Smooth muscle cell (in vitro differentiated cells): ENCODE data around the gene SUMO3. TPM values are rescaled to one million over a fixed set of nuclear protein-coding genes. Genes with fewer than 3 reads are reported as not detected.

Experiments used
- DNase-seq: peaks from one replicate; lab custom pipeline; 2025; ENCODE audit not compliant: unreplicated experiment; lab: John Stamatoyannopoulos, UW
- H2AFZ ChIP-seq: fragments of 200-600 bp; sonication (generic); 2 replicates; pipeline ENCODE4 v1.6.0; 2016; ENCODE audit warnings: antibody characterized with exemption, low read depth, mild to moderate bottlenecking
- H3F3A ChIP-seq: fragments of 200-600 bp; sonication (generic); 2 replicates; pipeline ENCODE4 v1.6.0; 2017; ENCODE audit warnings: antibody characterized with exemption, low read depth
- H3K27ac ChIP-seq: fragments of 200-600 bp; sonication (generic); 2 replicates; pipeline ENCODE4 v1.5.1; 2016; ENCODE audit warnings: low read depth, mild to moderate bottlenecking
- H3K27me3 ChIP-seq: fragments of 200-600 bp; sonication (generic); 2 replicates; pipeline ENCODE4 v1.6.1; 2016; ENCODE audit warnings: low read depth, mild to moderate bottlenecking
- H3K36me3 ChIP-seq: fragments of 200-600 bp; sonication (generic); 2 replicates; pipeline ENCODE4 v1.5.1; 2016; ENCODE audit warnings: low read depth
- H3K4me1 ChIP-seq: fragments of 200-600 bp; sonication (generic); 2 replicates; pipeline ENCODE4 v1.5.1; 2016; ENCODE audit warnings: low read depth
- H3K4me2 ChIP-seq: fragments of 200-600 bp; sonication (generic); 2 replicates; pipeline ENCODE4 v1.6.0; 2016; ENCODE audit warnings: mild to moderate bottlenecking
- H3K4me3 ChIP-seq: fragments of 200-600 bp; sonication (generic); 2 replicates; pipeline ENCODE4 v1.5.1; 2016; ENCODE audit warnings: mild to moderate bottlenecking
- H3K79me2 ChIP-seq: fragments of 200-600 bp; sonication (generic); 2 replicates; pipeline ENCODE4 v1.6.0; 2016; ENCODE audit warnings: low read depth, mild to moderate bottlenecking
- H3K9ac ChIP-seq: fragments of 200-600 bp; sonication (generic); 2 replicates; pipeline ENCODE4 v1.6.0; 2016; ENCODE audit warnings: low read depth
- H3K9me3 ChIP-seq: fragments of 200-600 bp; sonication (generic); replicated peaks from 2 replicates; pipeline ENCODE4 v1.5.1; 2016; ENCODE audit warnings: low read depth
- H4K20me1 ChIP-seq: fragments of 200-600 bp; sonication (generic); 2 replicates; pipeline ENCODE4 v1.6.0; 2016; ENCODE audit warnings: low read depth
- CTCF ChIP-seq: fragments of 200-600 bp; sonication (generic); IDR thresholded peaks from 2 replicates; pipeline ENCODE4 v1.5.1; 2017; ENCODE audit warnings: borderline replicate concordance, mild to moderate bottlenecking, antibody characterized with exemption; ENCODE audit not compliant: insufficient read depth, poor library complexity, severe bottlenecking
- WGBS: methylation state at CpG from one replicate; pipeline ENCODE4 v1.1.7; 2016; ENCODE audit warnings: low lambda C conversion rate; 5-methylcytosine and 5-hydroxymethylcytosine counted together
- polyA plus RNA-seq: library from polyadenylated mRNA; unstranded; fragments of >200 nt; fragmentation: Nextera tagmentation; extraction: Ambion mirVana; gene quantifications from 2 replicates; pipeline ENCODE4 v1.2.1, GENCODE V29; 2016
- total RNA-seq: library from RNA; depleted of rRNA; stranded (reverse); fragments of >200 nt; gene quantifications from 2 replicates; pipeline ENCODE4 v1.2.3, GENCODE V29; 2014

Gene SUMO3
- total and polyA plus RNA-seq, 2 experiments from 2014 or later, result 87.9 to 124 TPM

- Histone ChIP-seq H3K4me3 (no peak overlapping the region), H2AFZ (no peak overlapping the region), H3K4me1 (no peaks in the 10 kb centered on the region), H3F3A (no peaks in the 10 kb centered on the region), H3K36me3 (no peaks in the 10 kb centered on the region), H3K9me3 (no peaks in the 10 kb centered on the region), H4K20me1 (no peaks in the 10 kb centered on the region), H3K27me3 (no peaks in the 10 kb centered on the region), H3K27ac (no peak overlapping the region), H3K9ac (no peak overlapping the region), H3K79me2 (no peaks in the 10 kb centered on the region), H3K4me2 (no peak overlapping the region)
- TF ChIP-seq CTCF, result no peak
- 96% methylated on average over 11 of the region's 11 CpGs for WGBS
- no peak for DNase-seq
These were observed 51.0 kb downstream of the SUMO3 start for GRCh38 chr21:44766818-44767354.

GRCh38 chr21:44766014-44766817, 51.6 kb downstream of the SUMO3 start:
- no peak overlapping the region for H2AFZ ChIP-seq
- WGBS, result 86% methylated on average over 23 of the region's 24 CpGs
- H3K4me2 ChIP-seq, result no peak overlapping the region
- no peaks in the 10 kb centered on the region for H3K79me2 ChIP-seq
- no peak for DNase-seq
- no peak overlapping the region for H3K4me3 ChIP-seq
- H3K27me3 ChIP-seq, result no peaks in the 10 kb centered on the region
- H3F3A ChIP-seq, result no peaks in the 10 kb centered on the region
- no peaks in the 10 kb centered on the region for H4K20me1 ChIP-seq
- no peak overlapping the region for H3K9ac ChIP-seq
- no peaks in the 10 kb centered on the region for H3K36me3 ChIP-seq
- no peaks in the 10 kb centered on the region for H3K4me1 ChIP-seq
- H3K27ac ChIP-seq, result no peak overlapping the region
- TF ChIP-seq CTCF, result no peak
- H3K9me3 ChIP-seq, result no peaks in the 10 kb centered on the region

- no peaks in the 10 kb centered on the region for H3K4me1 ChIP-seq
- no peak overlapping the region for H3K27ac ChIP-seq
- H3K9ac ChIP-seq, result no peak overlapping the region
- H3K4me2 ChIP-seq, result no peak overlapping the region
- no peaks in the 10 kb centered on the region for H3K79me2 ChIP-seq
- H3F3A ChIP-seq, result no peaks in the 10 kb centered on the region
- no peak for TF ChIP-seq CTCF
- no peaks in the 10 kb centered on the region for H3K36me3 ChIP-seq
- no peak for DNase-seq
- WGBS, result 69% methylated on average over 9 of the region's 12 CpGs
- H3K9me3 ChIP-seq, result no peaks in the 10 kb centered on the region
- no peaks in the 10 kb centered on the region for H3K27me3 ChIP-seq
- H2AFZ ChIP-seq, result no peak overlapping the region
- no peak overlapping the region for H3K4me3 ChIP-seq
- no peaks in the 10 kb centered on the region for H4K20me1 ChIP-seq
These were observed 52.4 kb downstream of the SUMO3 start for GRCh38 chr21:44765231-44766013.
